Mucosa of rectum (tissue), 2 donors: Measurements from ENCODE around the gene COL2A1.

ENCODE experiments used
- H3K27ac ChIP-seq, 2 donors: one replicate each; pipeline ENCODE4 v1.7.0; 2013; ENCODE audit warnings: inconsistent platforms in 2 of 2, low read depth in 2 of 2, low read length in 2 of 2
- H3K27me3 ChIP-seq, 2 donors: one replicate each; pipeline ENCODE4 v1.7.0; 2013; ENCODE audit warnings: low read length in 2 of 2; ENCODE audit not compliant: control insufficient read depth in 2 of 2, insufficient read depth in 2 of 2
- H3K36me3 ChIP-seq, 2 donors: one replicate each; pipeline ENCODE4 v1.7.0; 2013; ENCODE audit warnings: low read length in 2 of 2; ENCODE audit not compliant: control insufficient read depth in 2 of 2, insufficient read depth in 2 of 2
- H3K4me1 ChIP-seq, 2 donors: one replicate each; pipeline ENCODE4 v1.7.0; 2013; ENCODE audit warnings: low read length in 2 of 2, mild to moderate bottlenecking in 1 of 2; ENCODE audit not compliant: control insufficient read depth in 2 of 2, insufficient read depth in 2 of 2
- H3K4me3 ChIP-seq, 2 donors: one replicate each; pipeline ENCODE4 v1.7.0; 2013; ENCODE audit warnings: low read length in 2 of 2
- H3K9ac ChIP-seq, 2 donors: one replicate each; pipeline ENCODE4 v1.7.0; 2013; ENCODE audit warnings: low read length in 2 of 2, low read depth in 1 of 2, mild to moderate bottlenecking in 1 of 2
- H3K9me3 ChIP-seq, 2 donors: one replicate each; pipeline ENCODE4 v1.7.0; 2013; ENCODE audit warnings: low read length in 2 of 2; ENCODE audit not compliant: control insufficient read depth in 2 of 2
- donor health status: healthy.
- donor health status: Normal muscosa, but diverticular disease.

COL2A1 gene

GRCh38 chr12:47985596-47986290 is 18.5 kb downstream of the COL2A1 start:
- H3K9ac ChIP-seq = no peak overlapping the region
- no peak overlapping the region for H3K4me3 ChIP-seq
- no peaks in the 10 kb centered on the region for H3K9me3 ChIP-seq
- no peaks in the 10 kb centered on the region for H3K27me3 ChIP-seq
- H3K27ac ChIP-seq = no peak overlapping the region
- H3K4me1 ChIP-seq = peaks cover 5 to 8% of the 10 kb centered on the region in 2 donors
- no peaks in the 10 kb centered on the region for H3K36me3 ChIP-seq

- Histone ChIP-seq H3K9me3 (no peaks in the 10 kb centered on the region), H3K4me3 (no peak overlapping the region), H3K4me1 (peaks cover 5 to 8% of the 10 kb centered on the region in 2 donors), H3K27me3 (no peaks in the 10 kb centered on the region), H3K36me3 (no peaks in the 10 kb centered on the region), H3K27ac (no peak overlapping the region), H3K9ac (no peak overlapping the region)
Observed at GRCh38 chr12:47984331-47984801, 19.9 kb downstream of the COL2A1 start.

- H3K36me3 ChIP-seq = no peaks in the 10 kb centered on the region
- no peak overlapping the region for H3K27ac ChIP-seq
- no peak overlapping the region for H3K9ac ChIP-seq
- peaks cover 5 to 8% of the 10 kb centered on the region in 2 donors for H3K4me1 ChIP-seq
- H3K4me3 ChIP-seq = no peak overlapping the region
- no peaks in the 10 kb centered on the region for H3K9me3 ChIP-seq
- H3K27me3 ChIP-seq = no peaks in the 10 kb centered on the region
Observed at GRCh38 chr12:47983541-47984115, 20.6 kb downstream of the COL2A1 start.

GRCh38 chr12:47982770-47983169 is 21.5 kb downstream of the COL2A1 start:
- Histone ChIP-seq H3K36me3 (no peaks in the 10 kb centered on the region), H3K27me3 (no peaks in the 10 kb centered on the region), H3K4me1 (peaks cover 5 to 8% of the 10 kb centered on the region in 2 donors), H3K4me3 (no peak overlapping the region), H3K9me3 (no peaks in the 10 kb centered on the region), H3K27ac (no peak overlapping the region), H3K9ac (no peak overlapping the region)

GRCh38 chr12:47982311-47982710 is 22.0 kb downstream of the COL2A1 start:
- H3K9me3 ChIP-seq = no peaks in the 10 kb centered on the region
- H3K27me3 ChIP-seq = no peaks in the 10 kb centered on the region
- H3K27ac ChIP-seq = no peak overlapping the region
- no peaks in the 10 kb centered on the region for H3K36me3 ChIP-seq
- no peak overlapping the region for H3K4me3 ChIP-seq
- no peak overlapping the region for H3K9ac ChIP-seq
- peaks cover 5 to 8% of the 10 kb centered on the region in 2 donors for H3K4me1 ChIP-seq

GRCh38 chr12:47981496-47982260 is 22.6 kb downstream of the COL2A1 start:
- no peaks in the 10 kb centered on the region for H3K36me3 ChIP-seq
- H3K4me3 ChIP-seq = no peak overlapping the region
- no peak overlapping the region for H3K27ac ChIP-seq
- no peaks in the 10 kb centered on the region for H3K9me3 ChIP-seq
- no peak overlapping the region for H3K9ac ChIP-seq
- H3K4me1 ChIP-seq = peaks cover 5 to 8% of the 10 kb centered on the region in 2 donors
- H3K27me3 ChIP-seq = no peaks in the 10 kb centered on the region

- Histone ChIP-seq H3K27ac (no peak overlapping the region), H3K36me3 (no peaks in the 10 kb centered on the region), H3K4me3 (no peak overlapping the region), H3K4me1 (peaks cover 5 to 8% of the 10 kb centered on the region in 2 donors), H3K9me3 (no peaks in the 10 kb centered on the region), H3K27me3 (no peaks in the 10 kb centered on the region), H3K9ac (no peak overlapping the region)
Observed at GRCh38 chr12:47980779-47981495, 23.3 kb downstream of the COL2A1 start.

- no peak overlapping the region for H3K9ac ChIP-seq
- no peak overlapping the region for H3K27ac ChIP-seq
- no peaks in the 10 kb centered on the region for H3K9me3 ChIP-seq
- no peaks in the 10 kb centered on the region for H3K27me3 ChIP-seq
- H3K36me3 ChIP-seq = no peaks in the 10 kb centered on the region
- no peak overlapping the region for H3K4me3 ChIP-seq
- H3K4me1 ChIP-seq = peaks cover 5 to 8% of the 10 kb centered on the region in 2 donors
Observed at GRCh38 chr12:47980197-47980596, 24.1 kb downstream of the COL2A1 start.

- H3K27ac ChIP-seq = no peak overlapping the region
- no peak overlapping the region for H3K9ac ChIP-seq
Observed at GRCh38 chr12:47979686-47980085, 24.6 kb downstream of the COL2A1 start.

More at GRCh38 chr12:47979686-47980085, 24.6 kb downstream of the COL2A1 start:
- Histone ChIP-seq H3K27me3 (no peaks in the 10 kb centered on the region), H3K4me1 (peaks cover 5 to 8% of the 10 kb centered on the region in 2 donors), H3K36me3 (no peaks in the 10 kb centered on the region), H3K9me3 (no peaks in the 10 kb centered on the region), H3K4me3 (no peak overlapping the region)
